Measurements from ENCODE around the gene MUCL3.
"Not testable (repeated sequence)": the region's sequence is repeated elsewhere in the genome, so short reads cannot be mapped to it uniquely, and the experiment has no call there.

MUCL3 gene

GRCh38 chr6:30910473-30910872 is 30.3 kb upstream of the MUCL3 start:
- DNase-seq, result peak in 1 of 10 donors; percentile 65
- intact Hi-C loops (cut with DNase I), result not testable (repeated sequence)

- DNase-seq, result peak in 2 of 10 donors; percentile 39 to 55
- intact Hi-C loops (cut with DNase I), result no loop called here
Measured at GRCh38 chr6:30912746-30913520, 27.8 kb upstream of the MUCL3 start.

- intact Hi-C loops (cut with DNase I), result loop anchor here (1.0 to 2.0 kb wide), 3 partner anchors 29 to 157 kb away; partner anchors contain the start of gene DDR1
Measured at GRCh38 chr6:30913721-30914075, 27.1 kb upstream of the MUCL3 start.

GRCh38 chr6:30914076-30914853 is 26.5 kb upstream of the MUCL3 start, which contains the start of gene VARS2:
Gene VARS2 (plus strand): TSS chr6:30914238. CDS start chr6:30914837, 599 bp downstream.
- peak; percentile 88 to 99 (median 92) for DNase-seq
- intact Hi-C loops (cut with DNase I), result loop anchor here (1.0 to 2.0 kb wide), 3 partner anchors 29 to 156 kb away; partner anchors contain the start of gene DDR1

More at GRCh38 chr6:30913721-30914075, 27.1 kb upstream of the MUCL3 start:
- DNase-seq, result peak in 2 of 10 donors; percentile 14 to 38

GRCh38 chr6:30914854-30915590 is 25.8 kb upstream of the MUCL3 start:
- intact Hi-C loops (cut with DNase I), result loop anchor here (1.0 to 5.0 kb wide), 4 partner anchors 30 to 172 kb away; partner anchors contain the start of gene DDR1
- peak in 2 of 10 donors; percentile 22 to 55 for DNase-seq

- intact Hi-C loops (cut with DNase I), result loop anchor here (2.0 to 5.0 kb wide), 3 partner anchors 31 to 172 kb away; partner anchors contain the start of gene DDR1
- peak in 4 of 10 donors; percentile 6 to 35 (median 24) for DNase-seq
Measured at GRCh38 chr6:30915591-30915946, 25.2 kb upstream of the MUCL3 start.

GRCh38 chr6:30917041-30917440 is 23.7 kb upstream of the MUCL3 start:
- peak in 1 of 10 donors; percentile 22 for DNase-seq
- intact Hi-C loops (cut with DNase I), result loop anchor here (5.0 kb wide), 1 partner anchor 170 kb away; no protein-coding TSS in a partner anchor

- intact Hi-C loops (cut with DNase I), result loop anchor here (5.0 kb wide), 1 partner anchor 170 kb away; no protein-coding TSS in a partner anchor
- peak in 2 of 10 donors; percentile 60 to 64 for DNase-seq
Measured at GRCh38 chr6:30917487-30917886, 23.3 kb upstream of the MUCL3 start.

GRCh38 chr6:30918670-30919069 is 22.1 kb upstream of the MUCL3 start:
- intact Hi-C loops (cut with DNase I), result loop anchor here (5.0 kb wide), 1 partner anchor 169 kb away; no protein-coding TSS in a partner anchor

GRCh38 chr6:30922447-30922852 is 18.3 kb upstream of the MUCL3 start:
- no peak for DNase-seq
- intact Hi-C loops (cut with DNase I), result no loop called here

More at GRCh38 chr6:30918670-30919069, 22.1 kb upstream of the MUCL3 start:
- DNase-seq, result no peak

- intact Hi-C loops (cut with DNase I); DNase-seq: not testable (repeated sequence)
Measured at GRCh38 chr6:30924040-30924627, 16.6 kb upstream of the MUCL3 start.

GRCh38 chr6:30926644-30927043 is 14.1 kb upstream of the MUCL3 start:
- no peak for DNase-seq
- intact Hi-C loops (cut with DNase I), result no loop called here

- intact Hi-C loops (cut with DNase I); DNase-seq: not testable (repeated sequence)
Measured at GRCh38 chr6:30927080-30927479, 13.7 kb upstream of the MUCL3 start.

- DNase-seq, result no peak
- intact Hi-C loops (cut with DNase I), result no loop called here
Measured at GRCh38 chr6:30928677-30929076, 12.1 kb upstream of the MUCL3 start.

- no peak for DNase-seq
- intact Hi-C loops (cut with DNase I), result no loop called here
Measured at GRCh38 chr6:30930506-30930905, 10.3 kb upstream of the MUCL3 start.

GRCh38 chr6:30931272-30931671 is 9.5 kb upstream of the MUCL3 start:
- intact Hi-C loops (cut with DNase I), result no loop called here
- DNase-seq, result peak in 1 of 10 donors; percentile 57

GRCh38 chr6:30931969-30932645 is 8.7 kb upstream of the MUCL3 start, which contains the start of gene SFTA2:
Gene SFTA2 (minus strand): TSS chr6:30932170. CDS start chr6:30932096, 74 bp downstream.
- peak in 1 of 10 donors; percentile 70 for DNase-seq
- intact Hi-C loops (cut with DNase I), result no loop called here

- peak in 1 of 10 donors; percentile 64 for DNase-seq
- intact Hi-C loops (cut with DNase I), result no loop called here
Measured at GRCh38 chr6:30932665-30933365, 8.0 kb upstream of the MUCL3 start.

Measured in posterior cingulate gyrus (tissue), 11 donors.